Loucy (cell line): ENCODE data around the gene CCL28.
"Not testable (repeated sequence)": the region's sequence is repeated elsewhere in the genome, so short reads cannot be mapped to it uniquely, and the experiment has no call there.

Experiments
- H2AFZ ChIP-seq: fragments of 200-600 bp; sonication (generic); 2 replicates; pipeline ENCODE4 v1.6.0; 2016; ENCODE audit warnings: antibody characterized with exemption, mild to moderate bottlenecking, low read length, moderate library complexity
- H3F3A ChIP-seq: fragments of 200-600 bp; 2 replicates; pipeline ENCODE4 v1.6.0; 2016; ENCODE audit warnings: antibody characterized with exemption, low read depth, mild to moderate bottlenecking
- H3K27me3 ChIP-seq: fragments of 200-600 bp; sonication (generic); 2 replicates; pipeline ENCODE4 v1.6.1; 2014; ENCODE audit warnings: low read length, mild to moderate bottlenecking; ENCODE audit not compliant: insufficient read depth, poor library complexity, severe bottlenecking
- H3K36me3 ChIP-seq: fragments of 200-600 bp; sonication (generic); 2 replicates; pipeline ENCODE4 v1.6.1; 2016; ENCODE audit warnings: low read length; ENCODE audit not compliant: insufficient read depth
- H3K4me1 ChIP-seq: fragments of 200-600 bp; sonication (generic); 2 replicates; pipeline ENCODE4 v1.5.1; 2014; ENCODE audit warnings: low read length, mild to moderate bottlenecking; ENCODE audit not compliant: insufficient read depth, poor library complexity, severe bottlenecking
- H3K4me2 ChIP-seq: fragments of 200-600 bp; sonication (generic); 2 replicates; pipeline ENCODE4 v1.6.0; 2014; ENCODE audit warnings: antibody characterized with exemption, low read length, low read depth, mild to moderate bottlenecking; ENCODE audit not compliant: poor library complexity, severe bottlenecking
- H3K4me3 ChIP-seq: fragments of 200-600 bp; sonication (generic); 2 replicates; pipeline ENCODE4 v1.5.1; 2014; ENCODE audit warnings: low read length, mild to moderate bottlenecking, mixed read lengths; ENCODE audit not compliant: poor library complexity, severe bottlenecking
- H3K79me2 ChIP-seq: fragments of 200-600 bp; sonication (generic); 2 replicates; pipeline ENCODE4 v1.6.1; 2014; ENCODE audit warnings: low read length; ENCODE audit not compliant: insufficient read depth
- H3K9ac ChIP-seq: fragments of 200-600 bp; sonication (generic); 2 replicates; pipeline ENCODE4 v1.6.0; 2014; ENCODE audit warnings: mild to moderate bottlenecking, low read depth, low read length, moderate library complexity; ENCODE audit not compliant: poor library complexity, severe bottlenecking
- H3K9me2 ChIP-seq: fragments of 200-600 bp; sonication (generic); replicated peaks from 2 replicates; pipeline ENCODE4 v1.6.1; 2016; ENCODE audit warnings: low read depth, low read length, mixed read lengths
- H3K9me3 ChIP-seq: fragments of 200-600 bp; sonication (generic); 2 replicates; pipeline ENCODE4 v1.6.1; 2014; ENCODE audit warnings: mild to moderate bottlenecking, antibody characterized with exemption, low read length, low read depth; ENCODE audit not compliant: insufficient read depth
- H4K20me1 ChIP-seq: fragments of 200-600 bp; sonication (generic); 2 replicates; pipeline ENCODE4 v1.6.0; 2014; ENCODE audit warnings: antibody characterized with exemption, low read length, mild to moderate bottlenecking; ENCODE audit not compliant: insufficient read depth, poor library complexity, severe bottlenecking
- EZH2phosphoT487 ChIP-seq: fragments of 200-600 bp; IDR thresholded peaks from 2 replicates; pipeline ENCODE4 v1.6.1; 2018; ENCODE audit warnings: antibody characterized with exemption, mild to moderate bottlenecking, moderate library complexity, borderline replicate concordance
- TF ChIP-seq, protein P1 (sequence below): fragments of 200-600 bp; sonication (generic); conservative IDR thresholded peaks from 2 replicates; pipeline ENCODE4 v1.5.1; 2014; ENCODE audit warnings: mild to moderate bottlenecking, antibody characterized with exemption, low read length

CCL28 gene

GRCh38 chr5:43411495-43411894 lies 696 bp downstream of the CCL28 start:
- no peak overlapping the region for H3K4me2 ChIP-seq
- TF ChIP-seq, protein P1, sequence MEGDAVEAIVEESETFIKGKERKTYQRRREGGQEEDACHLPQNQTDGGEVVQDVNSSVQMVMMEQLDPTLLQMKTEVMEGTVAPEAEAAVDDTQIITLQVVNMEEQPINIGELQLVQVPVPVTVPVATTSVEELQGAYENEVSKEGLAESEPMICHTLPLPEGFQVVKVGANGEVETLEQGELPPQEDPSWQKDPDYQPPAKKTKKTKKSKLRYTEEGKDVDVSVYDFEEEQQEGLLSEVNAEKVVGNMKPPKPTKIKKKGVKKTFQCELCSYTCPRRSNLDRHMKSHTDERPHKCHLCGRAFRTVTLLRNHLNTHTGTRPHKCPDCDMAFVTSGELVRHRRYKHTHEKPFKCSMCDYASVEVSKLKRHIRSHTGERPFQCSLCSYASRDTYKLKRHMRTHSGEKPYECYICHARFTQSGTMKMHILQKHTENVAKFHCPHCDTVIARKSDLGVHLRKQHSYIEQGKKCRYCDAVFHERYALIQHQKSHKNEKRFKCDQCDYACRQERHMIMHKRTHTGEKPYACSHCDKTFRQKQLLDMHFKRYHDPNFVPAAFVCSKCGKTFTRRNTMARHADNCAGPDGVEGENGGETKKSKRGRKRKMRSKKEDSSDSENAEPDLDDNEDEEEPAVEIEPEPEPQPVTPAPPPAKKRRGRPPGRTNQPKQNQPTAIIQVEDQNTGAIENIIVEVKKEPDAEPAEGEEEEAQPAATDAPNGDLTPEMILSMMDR, result no peak
- TF ChIP-seq EZH2phosphoT487, result no peak
- no peak overlapping the region for H2AFZ ChIP-seq

DNA sequence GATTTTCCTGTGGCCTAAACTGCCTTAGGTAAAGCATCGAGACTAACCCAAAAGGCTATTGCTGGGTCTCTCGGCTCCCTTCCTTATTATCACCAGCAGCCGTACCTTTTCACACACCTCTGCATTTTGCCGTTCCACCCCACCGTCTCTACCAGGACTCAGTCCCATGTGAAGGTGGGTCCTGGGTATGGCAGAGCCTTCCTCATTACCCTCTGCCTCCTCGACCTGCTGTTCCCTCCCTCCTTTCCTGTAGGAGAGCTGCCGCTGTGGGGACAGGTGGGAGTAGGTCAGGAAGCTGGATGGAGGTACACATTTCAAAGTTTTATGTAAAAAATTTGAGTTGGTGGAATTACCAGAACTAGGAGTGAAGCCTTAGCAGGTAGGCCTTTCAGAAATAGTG lies 1.8 kb downstream of the CCL28 start:
- H3K4me1 ChIP-seq, result no peaks in the 10 kb centered on the region
- no peak overlapping the region for H2AFZ ChIP-seq
- no peak overlapping the region for H3K4me3 ChIP-seq
- no peaks in the 10 kb centered on the region for H3K27me3 ChIP-seq
- H4K20me1 ChIP-seq, result no peaks in the 10 kb centered on the region
- H3K79me2 ChIP-seq, result no peaks in the 10 kb centered on the region
- H3K36me3 ChIP-seq, result no peaks in the 10 kb centered on the region
- no peak overlapping the region for H3K9ac ChIP-seq
- TF ChIP-seq, protein P1, result no peak
- no peak for TF ChIP-seq EZH2phosphoT487
- H3K9me3 ChIP-seq, result no peaks in the 10 kb centered on the region
- no peak overlapping the region for H3K4me2 ChIP-seq
- H3K9me2 ChIP-seq, result no peaks in the 10 kb centered on the region
- H3F3A ChIP-seq, result no peaks in the 10 kb centered on the region

More at GRCh38 chr5:43411495-43411894, 696 bp downstream of the CCL28 start:
- Histone ChIP-seq H3K27me3 (no peaks in the 10 kb centered on the region), H3K9ac (no peak overlapping the region), H3K36me3 (no peaks in the 10 kb centered on the region), H3K4me3 (no peak overlapping the region), H3F3A (no peaks in the 10 kb centered on the region), H3K9me2 (no peaks in the 10 kb centered on the region), H3K79me2 (no peaks in the 10 kb centered on the region), H3K4me1 (peaks cover 3% of the 10 kb centered on the region), H4K20me1 (no peaks in the 10 kb centered on the region), H3K9me3 (no peaks in the 10 kb centered on the region)

GRCh38 chr5:43409809-43410271 lies 2.4 kb downstream of the CCL28 start:
- no peak for TF ChIP-seq EZH2phosphoT487
- TF ChIP-seq, protein P1, result no peak
- Histone ChIP-seq H3K9ac (no peak overlapping the region), H3K9me2 (no peaks in the 10 kb centered on the region), H3K9me3 (no peaks in the 10 kb centered on the region), H3K36me3 (no peaks in the 10 kb centered on the region), H3K4me2 (no peak overlapping the region), H3K4me1 (no peaks in the 10 kb centered on the region), H4K20me1 (no peaks in the 10 kb centered on the region), H3K79me2 (no peaks in the 10 kb centered on the region), H3F3A (no peaks in the 10 kb centered on the region), H2AFZ (no peak overlapping the region), H3K4me3 (no peak overlapping the region), H3K27me3 (no peaks in the 10 kb centered on the region)

GRCh38 chr5:43402524-43403066 lies 9.6 kb downstream of the CCL28 start:
- H3K4me2 ChIP-seq, H3K36me3 ChIP-seq, H3K4me3 ChIP-seq, H3F3A ChIP-seq, H4K20me1 ChIP-seq, H3K27me3 ChIP-seq, H3K9me3 ChIP-seq, H2AFZ ChIP-seq, H3K9me2 ChIP-seq, H3K4me1 ChIP-seq, H3K9ac ChIP-seq: not testable (repeated sequence)
- H3K79me2 ChIP-seq, result peaks cover 17% of the 10 kb centered on the region
